GM12878 (cell line): ENCODE data around the gene C1GALT1C1L. TPM values are rescaled to one million over a fixed set of nuclear protein-coding genes. Genes with fewer than 3 reads are reported as not detected.
"Not testable (repeated sequence)": the region's sequence is repeated elsewhere in the genome, so short reads cannot be mapped to it uniquely, and the experiment has no call there.

Experiments
- ATAC-seq: fragments of 200-7000 bp; cut with Tn5 transposase; 3 replicates; pipeline ENCODE4 v1.9.1; 2020; ENCODE audit warnings: mild to moderate bottlenecking, moderate library complexity
- BruUV-seq: library from RNA; stranded (reverse); fragments of 400-500 nt; replicated peaks from 2 replicates; lab custom pipeline; 2021; lab: Mats Ljungman, UMichigan
- CTCF ChIA-PET: fragments of 300-600 bp; sonication (Branson Sonifier 250); formaldehyde crosslinking; extraction: SDS; loops from one replicate; lab custom pipeline; 2021; ENCODE audit warnings: inconsistent platforms; lab: Yijun Ruan, JAX
- POLR2A ChIA-PET: fragments of 350-600 bp; formaldehyde crosslinking; extraction: SDS; loops from one replicate; lab custom pipeline; 2021; ENCODE audit warnings: inconsistent platforms; lab: Charles Lee
- RAD21 ChIA-PET: fragments of 300-600 bp; sonication (Branson Sonifier 250); formaldehyde crosslinking; loops from one replicate; lab custom pipeline; 2023; ENCODE audit warnings: antibody characterized with exemption; ENCODE audit not compliant: unreplicated experiment; lab: Charles Lee
- SMC1A ChIA-PET: fragments of 300-600 bp; sonication (Branson Sonifier 250); formaldehyde crosslinking; loops from one replicate; lab custom pipeline; 2023; ENCODE audit not compliant: unreplicated experiment, uncharacterized antibody; lab: Charles Lee
- DNase-seq: peaks from one replicate; pipeline ENCODE4 v3.0.0-alpha.2; 2011; ENCODE audit warnings: low read depth, low spot score
- FAIRE-seq: peaks from 3 replicates; lab custom pipeline; 2011; peaks lifted over from hg19 to GRCh38; lab: Jason Lieb, UNC
- H2AFZ ChIP-seq: 2 replicates; pipeline ENCODE4 v1.6.0; 2011; ENCODE audit warnings: low read depth, low read length, control low read depth; ENCODE audit not compliant: control insufficient read depth
- H3K27ac ChIP-seq: 2 replicates; pipeline ENCODE4 v1.5.1; 2011; ENCODE audit warnings: control low read depth; ENCODE audit not compliant: control insufficient read depth, insufficient read depth
- H3K27me3 ChIP-seq, 2 experiments: replicated peaks in 1 of 2; 2 replicates each; pipeline versions ENCODE4 v1.6.0 to v1.6.1; 2011; ENCODE audit warnings: low read length in 1 of 2; ENCODE audit not compliant: control insufficient read depth in 2 of 2, insufficient read depth in 2 of 2
- H3K36me3 ChIP-seq, 2 experiments: 2 replicates each; pipeline ENCODE4 v1.5.1; 2011; ENCODE audit warnings: low read length in 1 of 2; ENCODE audit not compliant: control insufficient read depth in 2 of 2, insufficient read depth in 2 of 2
- H3K4me1 ChIP-seq: 2 replicates; pipeline ENCODE4 v1.6.1; 2011; ENCODE audit warnings: mild to moderate bottlenecking, low read length, moderate library complexity, mixed read lengths; ENCODE audit not compliant: control insufficient read depth, insufficient read depth
- H3K4me2 ChIP-seq: 2 replicates; pipeline ENCODE4 v1.6.0; 2011; ENCODE audit warnings: control low read depth; ENCODE audit not compliant: control insufficient read depth, insufficient read depth
- H3K4me3 ChIP-seq: fragments of 200-600 bp; sonication (generic); 2 replicates; pipeline ENCODE4 v1.5.1; 2016
- H3K79me2 ChIP-seq: 2 replicates; pipeline ENCODE4 v1.6.0; 2011; ENCODE audit warnings: low read length; ENCODE audit not compliant: control insufficient read depth, insufficient read depth
- H3K9ac ChIP-seq: 2 replicates; pipeline ENCODE4 v1.8.0; 2011; ENCODE audit warnings: low read length, control low read depth, mixed read lengths; ENCODE audit not compliant: control insufficient read depth, insufficient read depth
- H3K9me3 ChIP-seq: replicated peaks from 3 replicates; pipeline ENCODE4 v1.5.1; 2011; ENCODE audit warnings: mild to moderate bottlenecking, low read length; ENCODE audit not compliant: control insufficient read depth, insufficient read depth
- H4K20me1 ChIP-seq: 2 replicates; pipeline ENCODE4 v1.6.0; 2011; ENCODE audit not compliant: control insufficient read depth, insufficient read depth
- ATF7 ChIP-seq: fragments of 450-650 bp; IDR thresholded peaks from 2 replicates; pipeline ENCODE4 v1.6.1; 2016; ENCODE audit warnings: low read depth, mild to moderate bottlenecking
- CHD2 ChIP-seq: IDR thresholded peaks from 2 replicates; pipeline ENCODE4 v1.6.1; 2011; ENCODE audit warnings: low read depth, low read length, improper control_type of control experiment, borderline replicate concordance
- CREB1 ChIP-seq: IDR thresholded peaks from 2 replicates; pipeline ENCODE4 v1.6.1; 2012; ENCODE audit warnings: low read depth, mild to moderate bottlenecking, inconsistent platforms
- NFIC ChIP-seq: IDR thresholded peaks from 2 replicates; pipeline ENCODE4 v1.6.1; 2012; ENCODE audit warnings: low read depth, mild to moderate bottlenecking, inconsistent platforms, low read length, moderate library complexity
- NFXL1 ChIP-seq: fragments of 450-650 bp; IDR thresholded peaks from 2 replicates; pipeline ENCODE4 v1.6.1; 2017; ENCODE audit warnings: antibody characterized with exemption, mild to moderate bottlenecking, borderline replicate concordance
- WGBS: methylation state at CpG from one replicate; pipeline ENCODE4 v1.1.6; 2016; ENCODE audit warnings: low lambda C conversion rate; ENCODE audit not compliant: insufficient replicate concordance, insufficient coverage; ENCODE audit errors: missing lambda C conversion rate; 5-methylcytosine and 5-hydroxymethylcytosine counted together
- in situ Hi-C: fragments of 300-500 bp; cut with MboI; formaldehyde crosslinking; loops from 9 replicates; pipeline ENCODE4 v1.14.3; 2018; ENCODE audit warnings: mixed read lengths
- intact Hi-C: fragments of 100-400 bp; cut with micrococcal nuclease; formaldehyde crosslinking; loops from one replicate; pipeline ENCODE4 v1.14.2; 2022; ENCODE audit not compliant: unreplicated experiment
- polyA plus RNA-seq, 11 experiments: library from polyadenylated mRNA; depleted of rRNA in 4 of 11; unstranded in 6 of 11; stranded (reverse) in 5 of 11; fragments of >200 nt; fragmentation: Nextera tagmentation in 4 of 11; fragmentation: Illumina TruSeq in 1 of 11; extraction: Ambion mirVana in 4 of 11; extraction: Trizol in 1 of 11; gene quantifications; 1 replicate in 1 of 11; 2 replicates in 10 of 11; pipeline versions ENCODE4 v1.2.1 to v1.2.3, GENCODE V29; 2011 to 2016; ENCODE audit warnings: inconsistent platforms in 2 of 11, missing spikeins in 2 of 11, low read depth in 1 of 11
- total RNA-seq, 4 experiments: library from RNA; depleted of rRNA in 3 of 4; stranded (reverse); fragments of >200 nt in 3 of 4; fragmentation: Illumina TruSeq in 1 of 4; extraction: Trizol in 1 of 4; gene quantifications; 2 replicates each; pipeline versions ENCODE4 v1.2.1 to v1.2.3, GENCODE V29; 2013 to 2021
- TF ChIP-seq, protein P1 (sequence below): fragments of 450-650 bp; formaldehyde crosslinking; IDR thresholded peaks from 2 replicates; pipeline ENCODE4 v1.5.0; 2022; ENCODE audit warnings: mild to moderate bottlenecking, missing genetic modification characterization
- TF ChIP-seq, protein P2 (sequence below): IDR thresholded peaks from 2 replicates; pipeline ENCODE4 v1.6.1; 2011; ENCODE audit warnings: borderline replicate concordance, low read depth, mild to moderate bottlenecking, moderate library complexity, low read length; ENCODE audit not compliant: insufficient read depth, poor library complexity, severe bottlenecking

C1GALT1C1L gene
- total and polyA plus RNA-seq, 10 of the 15 experiments (the other 5 are each of a cell fraction or from before 2014, with no cell fraction given): not detected

DNA sequence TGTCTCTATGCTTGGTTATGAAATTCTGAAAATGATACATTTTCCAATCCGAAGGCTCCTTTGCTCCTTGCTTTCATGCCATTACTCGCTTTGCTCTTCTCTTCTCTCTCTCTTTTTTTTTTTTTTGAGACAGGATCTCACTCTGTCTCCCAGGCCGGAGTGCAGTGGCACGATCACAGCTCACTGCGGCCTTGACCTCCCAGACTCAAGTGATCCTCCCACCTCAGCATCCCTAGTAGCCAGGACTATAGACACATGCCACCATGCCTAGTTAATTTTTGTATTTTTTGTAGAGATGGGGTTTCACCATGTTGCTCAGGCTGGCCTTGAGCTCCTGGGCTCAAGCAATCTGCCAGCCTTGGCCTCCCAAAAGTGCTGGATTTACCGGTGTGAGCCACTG lies 21.9 kb upstream of the C1GALT1C1L start:
- H3K4me2 ChIP-seq: not testable (repeated sequence)
- CTCF ChIA-PET: interaction anchor here (0.6 to 1.3 kb wide), 3 partner anchors 155 to 1830 kb away, joined by 3 to 4 read pairs (median 3); no protein-coding TSS in a partner anchor

DNA sequence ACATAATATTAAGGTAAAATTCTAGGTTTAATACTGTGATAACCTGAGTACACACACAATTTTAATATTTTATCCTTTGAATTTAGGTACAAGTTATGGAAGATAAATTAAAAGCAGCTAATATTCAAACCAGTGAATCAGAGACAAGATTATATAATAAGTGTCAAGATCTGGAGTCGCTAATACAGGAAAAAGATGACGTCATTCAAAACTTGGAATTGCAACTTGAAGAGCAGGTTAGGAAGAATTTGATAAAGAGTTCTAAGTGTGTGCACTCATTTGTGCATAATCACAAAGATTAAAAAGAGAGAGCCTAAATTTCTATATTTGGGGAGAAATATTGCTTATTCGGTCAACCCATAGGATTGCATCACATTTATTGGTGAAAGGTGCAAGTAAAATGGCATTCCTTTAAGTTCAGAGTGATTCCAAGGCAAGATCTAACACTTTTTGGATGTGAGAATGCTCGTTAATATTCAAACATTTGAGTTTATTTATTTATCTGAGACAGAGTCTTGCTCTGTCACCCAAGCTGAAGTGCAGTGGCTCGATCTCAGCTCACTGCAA lies 16.3 kb upstream of the C1GALT1C1L start:
- RAD21 ChIA-PET: no interaction called here
- Histone ChIP-seq H3K9me3 (no peaks in the 10 kb centered on the region), H3K9ac (no peak overlapping the region), H3K4me3 (no peak overlapping the region), H4K20me1 (no peaks in the 10 kb centered on the region), H3K27me3 (0 out of 4 replicates have a peak, but pooled peaks cover 0 to 4% of the 10 kb centered on the region in 2 experiments), H3K4me1 (no peaks in the 10 kb centered on the region), H3K27ac (no peak overlapping the region), H3K36me3 (no peaks in the 10 kb centered on the region), H3K79me2 (no peaks in the 10 kb centered on the region), H3K4me2 (no peak overlapping the region), H2AFZ (no peak overlapping the region)
- TF ChIP-seq ATF7 (peak; percentile 81), CHD2 (no peak), NFIC (no peak), NFXL1 (no peak), CREB1 (no peak)
- TF ChIP-seq, protein P1, sequence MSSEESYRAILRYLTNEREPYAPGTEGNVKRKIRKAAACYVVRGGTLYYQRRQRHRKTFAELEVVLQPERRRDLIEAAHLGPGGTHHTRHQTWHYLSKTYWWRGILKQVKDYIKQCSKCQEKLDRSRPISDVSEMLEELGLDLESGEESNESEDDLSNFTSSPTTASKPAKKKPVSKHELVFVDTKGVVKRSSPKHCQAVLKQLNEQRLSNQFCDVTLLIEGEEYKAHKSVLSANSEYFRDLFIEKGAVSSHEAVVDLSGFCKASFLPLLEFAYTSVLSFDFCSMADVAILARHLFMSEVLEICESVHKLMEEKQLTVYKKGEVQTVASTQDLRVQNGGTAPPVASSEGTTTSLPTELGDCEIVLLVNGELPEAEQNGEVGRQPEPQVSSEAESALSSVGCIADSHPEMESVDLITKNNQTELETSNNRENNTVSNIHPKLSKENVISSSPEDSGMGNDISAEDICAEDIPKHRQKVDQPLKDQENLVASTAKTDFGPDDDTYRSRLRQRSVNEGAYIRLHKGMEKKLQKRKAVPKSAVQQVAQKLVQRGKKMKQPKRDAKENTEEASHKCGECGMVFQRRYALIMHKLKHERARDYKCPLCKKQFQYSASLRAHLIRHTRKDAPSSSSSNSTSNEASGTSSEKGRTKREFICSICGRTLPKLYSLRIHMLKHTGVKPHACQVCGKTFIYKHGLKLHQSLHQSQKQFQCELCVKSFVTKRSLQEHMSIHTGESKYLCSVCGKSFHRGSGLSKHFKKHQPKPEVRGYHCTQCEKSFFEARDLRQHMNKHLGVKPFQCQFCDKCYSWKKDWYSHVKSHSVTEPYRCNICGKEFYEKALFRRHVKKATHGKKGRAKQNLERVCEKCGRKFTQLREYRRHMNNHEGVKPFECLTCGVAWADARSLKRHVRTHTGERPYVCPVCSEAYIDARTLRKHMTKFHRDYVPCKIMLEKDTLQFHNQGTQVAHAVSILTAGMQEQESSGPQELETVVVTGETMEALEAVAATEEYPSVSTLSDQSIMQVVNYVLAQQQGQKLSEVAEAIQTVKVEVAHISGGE (CRISPR knock-in tag): no peak
- TF ChIP-seq, protein P2, sequence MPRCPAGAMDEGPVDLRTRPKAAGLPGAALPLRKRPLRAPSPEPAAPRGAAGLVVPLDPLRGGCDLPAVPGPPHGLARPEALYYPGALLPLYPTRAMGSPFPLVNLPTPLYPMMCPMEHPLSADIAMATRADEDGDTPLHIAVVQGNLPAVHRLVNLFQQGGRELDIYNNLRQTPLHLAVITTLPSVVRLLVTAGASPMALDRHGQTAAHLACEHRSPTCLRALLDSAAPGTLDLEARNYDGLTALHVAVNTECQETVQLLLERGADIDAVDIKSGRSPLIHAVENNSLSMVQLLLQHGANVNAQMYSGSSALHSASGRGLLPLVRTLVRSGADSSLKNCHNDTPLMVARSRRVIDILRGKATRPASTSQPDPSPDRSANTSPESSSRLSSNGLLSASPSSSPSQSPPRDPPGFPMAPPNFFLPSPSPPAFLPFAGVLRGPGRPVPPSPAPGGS: no peak
- CTCF ChIA-PET: no interaction called here
- FAIRE-seq (no peak), DNase-seq (no peak), ATAC-seq (no peak)
- in situ Hi-C loops: no loop called here
- 19% methylated on average over 5 of the region's 5 CpGs for WGBS
- SMC1A ChIA-PET: no interaction called here
- POLR2A ChIA-PET: no interaction called here
- BruUV-seq: no TSS peak
- intact Hi-C loops: no loop called here

More for the DNA sequence above, 21.9 kb upstream of the C1GALT1C1L start:
- H3K79me2 ChIP-seq, intact Hi-C loops, ATAC-seq, DNase-seq, H3K27me3 ChIP-seq, H3K4me3 ChIP-seq, in situ Hi-C loops, BruUV-seq, H3K36me3 ChIP-seq, H3K9ac ChIP-seq, FAIRE-seq, RAD21 ChIA-PET, H3K9me3 ChIP-seq, H3K27ac ChIP-seq, H2AFZ ChIP-seq, H4K20me1 ChIP-seq, H3K4me1 ChIP-seq: not testable (repeated sequence)
- WGBS: 47% methylated on average over 5 of the region's 6 CpGs
- SMC1A ChIA-PET: interaction anchor here (0.6 kb wide), 1 partner anchor 541 kb away, joined by 3 read pairs; no protein-coding TSS in a partner anchor
- POLR2A ChIA-PET: interaction anchor here (0.6 kb wide), 1 partner anchor 84 kb away, joined by 3 read pairs; no protein-coding TSS in a partner anchor
